Subcutaneous abdominal adipose tissue (tissue), 5 donors: ENCODE results near the gene APBB1IP.

ENCODE experiments used
- H3K27ac ChIP-seq: one replicate; pipeline ENCODE4 v1.7.0; 2013; ENCODE audit warnings: low read depth, mild to moderate bottlenecking, inconsistent platforms, low read length, moderate library complexity
- H3K27me3 ChIP-seq, 5 donors: one replicate each; pipeline ENCODE4 v1.7.0; 2013; ENCODE audit warnings: low read length in 5 of 5, inconsistent platforms in 1 of 5; ENCODE audit not compliant: control insufficient read depth in 5 of 5, insufficient read depth in 4 of 5
- H3K36me3 ChIP-seq, 5 donors: one replicate each; pipeline ENCODE4 v1.7.0; 2013; ENCODE audit warnings: low read length in 5 of 5; ENCODE audit not compliant: control insufficient read depth in 5 of 5, insufficient read depth in 5 of 5
- H3K4me1 ChIP-seq, 5 donors: one replicate each; pipeline ENCODE4 v1.7.0; 2013; ENCODE audit warnings: low read length in 5 of 5, mild to moderate bottlenecking in 3 of 5, moderate library complexity in 1 of 5; ENCODE audit not compliant: control insufficient read depth in 5 of 5, insufficient read depth in 5 of 5
- H3K4me3 ChIP-seq, 5 donors: one replicate each; pipeline ENCODE4 v1.7.0; 2013; ENCODE audit warnings: low read length in 5 of 5, low read depth in 1 of 5
- H3K9ac ChIP-seq, 5 donors: one replicate each; pipeline ENCODE4 v1.7.0; 2013; ENCODE audit warnings: low read length in 5 of 5, mild to moderate bottlenecking in 4 of 5, moderate library complexity in 3 of 5
- H3K9me3 ChIP-seq, 5 donors: one replicate each; pipeline ENCODE4 v1.7.0; 2013; ENCODE audit warnings: low read length in 5 of 5; ENCODE audit not compliant: control insufficient read depth in 5 of 5
- donor health status: healthy.
- donor health status: healthy.
- donor health status: healthy.
- donor health status: healthy.
- donor health status: healthy.

The APBB1IP gene

GRCh38 chr10:26417136-26417535 lies 21.0 kb upstream of the APBB1IP start:
- Histone ChIP-seq H3K27me3 (no peaks in the 10 kb centered on the region), H3K9ac (no peak overlapping the region), H3K9me3 (no peaks in the 10 kb centered on the region)

GRCh38 chr10:26422977-26423376 lies 15.2 kb upstream of the APBB1IP start:
- Histone ChIP-seq H3K4me1 (no peaks in the 10 kb centered on the region), H3K27me3 (no peaks in the 10 kb centered on the region), H3K9ac (no peak overlapping the region), H3K36me3 (no peaks in the 10 kb centered on the region), H3K27ac (no peak overlapping the region), H3K4me3 (no peak overlapping the region), H3K9me3 (no peaks in the 10 kb centered on the region)

More at GRCh38 chr10:26417136-26417535, 21.0 kb upstream of the APBB1IP start:
- H3K4me3 ChIP-seq, result no peak overlapping the region
- no peaks in the 10 kb centered on the region for H3K36me3 ChIP-seq
- no peak overlapping the region for H3K27ac ChIP-seq
- H3K4me1 ChIP-seq, result no peaks in the 10 kb centered on the region

DNA sequence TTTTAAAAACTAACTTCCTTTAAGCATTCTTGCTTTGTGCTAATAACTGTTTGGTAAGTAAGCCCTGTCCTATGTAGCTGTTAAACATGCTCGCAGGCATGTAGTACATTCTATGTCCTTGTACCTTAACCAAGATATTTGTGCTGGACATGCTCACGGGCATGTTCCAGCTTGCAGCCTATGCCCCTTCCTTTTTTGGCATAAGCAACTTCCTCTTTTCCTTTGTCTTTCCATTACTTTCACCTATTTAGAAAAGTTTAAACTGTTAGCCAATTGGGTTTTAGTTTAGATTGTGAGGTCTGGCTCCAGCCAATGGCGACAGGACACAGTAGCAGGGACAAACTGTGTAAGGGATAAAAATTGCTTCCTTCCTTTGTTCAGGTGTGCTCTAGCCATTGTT lies 14.4 kb upstream of the APBB1IP start:
- Histone ChIP-seq H3K4me3 (no peak overlapping the region), H3K9ac (no peak overlapping the region), H3K4me1 (no peaks in the 10 kb centered on the region), H3K9me3 (no peaks in the 10 kb centered on the region), H3K36me3 (no peaks in the 10 kb centered on the region), H3K27ac (no peak overlapping the region), H3K27me3 (no peaks in the 10 kb centered on the region)

DNA sequence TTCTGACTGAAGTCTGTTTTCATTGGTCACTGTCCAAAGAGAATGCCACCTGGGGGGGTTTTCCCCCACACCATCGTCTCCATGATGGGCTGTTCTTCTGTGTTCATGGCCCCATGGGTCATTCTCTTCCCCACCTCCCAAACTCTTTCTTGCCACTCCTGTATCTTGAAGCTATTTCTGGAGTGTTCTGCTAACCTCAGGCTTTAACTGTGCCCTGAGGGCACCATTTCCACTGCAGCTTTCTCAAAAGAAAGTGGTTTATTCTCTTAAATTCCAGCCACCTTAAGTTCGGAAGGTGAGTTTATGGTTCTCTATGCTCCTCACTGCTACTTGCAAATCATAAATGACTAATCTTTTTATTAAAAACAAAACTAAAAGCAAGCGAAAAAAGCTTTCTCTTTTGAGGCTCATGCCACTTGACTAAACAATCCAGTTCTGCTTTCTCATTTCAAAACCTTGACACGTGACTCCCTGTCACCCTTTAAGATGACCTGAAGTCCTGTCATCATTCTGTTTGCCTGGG lies 7.4 kb upstream of the APBB1IP start:
- Histone ChIP-seq H3K27me3 (no peaks in the 10 kb centered on the region), H3K27ac (no peak overlapping the region), H3K4me3 (no peak overlapping the region)

GRCh38 chr10:26432938-26433337 lies 5.2 kb upstream of the APBB1IP start:
- Histone ChIP-seq H3K4me3 (no peak overlapping the region), H3K9ac (no peak overlapping the region), H3K9me3 (no peaks in the 10 kb centered on the region), H3K27ac (no peak overlapping the region), H3K27me3 (no peaks in the 10 kb centered on the region), H3K36me3 (no peaks in the 10 kb centered on the region), H3K4me1 (peaks cover 0 to 18% (median 9%) of the 10 kb centered on the region in 5 donors)

More for the DNA sequence above, 7.4 kb upstream of the APBB1IP start:
- Histone ChIP-seq H3K9ac (no peak overlapping the region), H3K36me3 (no peaks in the 10 kb centered on the region), H3K4me1 (peaks cover 0 to 10% (median 0%) of the 10 kb centered on the region in 5 donors), H3K9me3 (no peaks in the 10 kb centered on the region)

GRCh38 chr10:26435852-26436251 lies 2.3 kb upstream of the APBB1IP start:
- Histone ChIP-seq H3K27me3 (no peaks in the 10 kb centered on the region), H3K36me3 (no peaks in the 10 kb centered on the region), H3K27ac (no peak overlapping the region), H3K4me3 (no peak overlapping the region), H3K9me3 (no peaks in the 10 kb centered on the region), H3K9ac (no peak overlapping the region), H3K4me1 (peaks cover 0 to 42% (median 13%) of the 10 kb centered on the region in 5 donors)

DNA sequence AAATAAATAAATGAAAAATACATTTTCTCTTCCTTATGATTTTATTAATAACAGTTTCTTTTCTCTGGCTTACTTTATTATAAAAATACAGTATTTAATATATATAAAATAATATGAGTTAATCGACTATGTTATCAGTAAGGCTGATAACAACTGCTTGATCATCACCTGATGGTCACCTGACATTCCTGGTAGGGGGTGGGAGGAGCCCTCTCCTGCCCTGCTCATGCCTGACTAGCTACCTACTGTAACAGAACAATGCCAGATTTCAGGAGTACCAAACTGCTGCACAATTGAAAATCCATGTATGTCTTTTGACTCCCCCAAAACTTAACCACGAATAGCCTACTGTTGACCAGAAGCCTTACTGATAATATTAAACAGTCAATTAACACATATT lies 1.3 kb upstream of the APBB1IP start:
- Histone ChIP-seq H3K9me3 (no peaks in the 10 kb centered on the region), H3K4me1 (peaks cover 0 to 52% (median 19%) of the 10 kb centered on the region in 5 donors), H3K4me3 (no peak overlapping the region), H3K27me3 (no peaks in the 10 kb centered on the region), H3K27ac (no peak overlapping the region), H3K9ac (no peak overlapping the region), H3K36me3 (no peaks in the 10 kb centered on the region)

DNA sequence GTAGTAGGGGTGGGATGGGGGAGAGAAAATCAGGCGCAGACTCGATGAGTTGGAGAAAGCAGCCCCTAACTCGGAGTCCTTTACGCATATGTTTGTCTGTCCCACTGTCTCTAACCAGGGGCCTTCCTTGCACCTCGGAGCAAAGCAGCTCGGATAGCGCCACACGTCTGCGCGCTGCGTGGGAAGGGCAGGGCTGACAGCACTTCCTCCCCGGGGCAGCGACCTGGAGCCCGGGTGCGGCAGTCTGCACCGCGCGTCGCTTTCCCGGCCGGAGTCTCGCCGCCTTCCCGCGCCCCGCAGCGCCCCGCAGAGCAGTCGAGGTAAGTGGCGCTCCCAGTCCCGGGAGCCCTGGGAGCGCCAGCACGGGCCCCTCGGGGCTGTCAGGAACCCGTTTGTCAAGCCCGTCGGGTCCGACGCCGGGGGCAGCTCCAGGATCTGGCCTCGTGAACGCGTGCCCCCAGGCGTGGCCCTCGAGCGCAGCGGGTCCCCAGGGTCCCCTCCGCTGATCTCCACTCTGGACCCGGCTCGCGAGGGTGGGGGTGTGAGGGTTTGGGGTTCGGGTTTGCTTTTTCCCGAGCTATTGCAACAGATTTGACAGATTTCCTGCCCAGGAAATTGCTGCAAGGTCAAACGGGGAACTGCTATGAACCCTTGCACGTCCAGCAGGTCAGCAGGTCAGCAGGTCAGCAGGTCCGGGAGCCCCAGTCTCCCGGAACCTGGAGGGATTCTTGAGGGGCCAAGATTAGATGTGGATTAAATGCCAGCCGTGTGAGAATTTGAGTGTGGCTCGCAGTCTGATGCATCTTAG lies 597 bp downstream of the APBB1IP start:
- peak overlapping the region; percentile 97 for H3K27ac ChIP-seq
- H3K9ac ChIP-seq, result peak overlapping the region; percentile 72 to 93 (median 84)
- H3K9me3 ChIP-seq, result no peaks in the 10 kb centered on the region
- no peaks in the 10 kb centered on the region for H3K36me3 ChIP-seq
- no peaks in the 10 kb centered on the region for H3K27me3 ChIP-seq
- peak overlapping the region; percentile 61 to 83 (median 77) for H3K4me3 ChIP-seq
- H3K4me1 ChIP-seq, result peaks cover 0 to 49% (median 28%) of the 10 kb centered on the region in 5 donors

DNA sequence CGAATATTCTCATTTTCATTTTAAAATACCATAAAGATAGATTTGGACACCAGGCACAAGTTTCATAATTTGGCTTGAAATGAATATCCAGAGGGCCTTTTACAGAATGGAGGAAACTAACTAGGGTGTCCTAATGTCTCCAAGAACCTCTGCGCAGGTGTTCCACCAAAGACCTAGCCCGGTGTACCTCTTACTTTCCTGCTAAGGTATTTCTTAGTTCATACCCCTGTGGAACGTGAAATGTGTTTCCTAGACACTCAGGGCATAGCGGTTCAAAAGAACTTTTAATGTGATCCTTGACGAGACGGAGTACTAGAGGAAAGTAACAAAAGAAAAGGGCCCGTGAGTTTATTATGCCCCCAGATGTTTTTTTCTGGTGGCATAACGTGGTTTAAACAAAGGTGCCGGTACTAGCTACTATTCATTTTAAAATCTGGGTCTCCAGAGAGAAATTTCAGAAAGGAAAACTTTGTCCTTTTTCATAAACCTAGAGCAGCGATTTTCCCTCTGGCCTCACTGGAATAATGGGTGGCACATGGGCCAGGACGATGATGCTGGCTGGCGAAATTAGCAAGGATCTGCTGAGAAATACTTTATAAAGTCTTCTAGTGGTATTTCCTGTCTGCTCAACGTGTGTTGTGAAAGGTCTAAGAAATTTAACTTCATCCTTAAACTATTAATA lies 1.4 kb downstream of the APBB1IP start:
- Histone ChIP-seq H3K27me3 (no peaks in the 10 kb centered on the region), H3K4me1 (peaks cover 0 to 48% (median 28%) of the 10 kb centered on the region in 5 donors), H3K9ac (peak overlapping the region; percentile 72 to 93 (median 84)), H3K36me3 (no peaks in the 10 kb centered on the region), H3K4me3 (peak overlapping the region; percentile 61 to 83 (median 77)), H3K27ac (peak overlapping the region; percentile 97), H3K9me3 (no peaks in the 10 kb centered on the region)

- no peaks in the 10 kb centered on the region for H3K27me3 ChIP-seq
- H3K4me1 ChIP-seq, result peaks cover 0 to 48% (median 28%) of the 10 kb centered on the region in 5 donors
- no peaks in the 10 kb centered on the region for H3K9me3 ChIP-seq
- peak overlapping the region; percentile 61 to 83 (median 77) for H3K4me3 ChIP-seq
- peak overlapping the region; percentile 97 for H3K27ac ChIP-seq
- H3K36me3 ChIP-seq, result no peaks in the 10 kb centered on the region
- H3K9ac ChIP-seq, result peak overlapping the region in 4 of 5 donors; percentile 72 to 91 (median 80)
These were observed 1.9 kb downstream of the APBB1IP start for GRCh38 chr10:26440088-26440470.
